T-helper 2 cell treated with Interferon-gamma antibody and Interleukin-4, amounts not matched to agents 100 ng/mL and 5 ng/mL, for 36 hours (primary cell): ENCODE results near the gene TMEM247. TPM values are rescaled to one million over a fixed set of nuclear protein-coding genes. Genes with fewer than 3 reads are reported as not detected.
"Not testable (repeated sequence)": the region's sequence is repeated elsewhere in the genome, so short reads cannot be mapped to it uniquely, and the experiment has no call there.

ENCODE experiments used
- intact Hi-C: fragments of 100-400 bp; cut with micrococcal nuclease; formaldehyde crosslinking; loops from one replicate; pipeline ENCODE4 v1.15.1; 2023
- total RNA-seq: library from RNA; stranded (reverse); gene quantifications from 2 replicates; pipeline ENCODE4 v1.2.3, GENCODE V29; 2022

TMEM247 gene
- total RNA-seq, 1 donor from 2014 or later = not detected

DNA sequence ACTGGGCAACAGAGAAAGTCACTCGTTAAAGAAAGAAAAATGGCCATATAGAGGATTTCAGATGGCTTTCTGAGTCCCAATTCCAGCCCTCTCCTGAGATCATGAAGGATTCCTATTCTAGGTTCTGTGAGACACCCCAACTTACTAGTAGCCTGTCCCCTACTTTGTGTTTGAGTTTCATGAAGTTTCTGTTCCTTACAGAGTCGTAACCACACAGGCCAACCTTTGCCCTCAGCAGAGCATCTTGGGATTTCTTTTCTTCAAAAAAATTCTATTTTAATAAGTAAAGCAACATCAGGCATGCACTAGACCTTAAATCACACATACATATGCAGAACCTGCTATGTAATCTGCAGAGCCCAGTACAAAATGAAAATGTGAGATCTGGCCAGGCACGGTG lies 30.4 kb downstream of the TMEM247 start:
- intact Hi-C loops = no loop called here

DNA sequence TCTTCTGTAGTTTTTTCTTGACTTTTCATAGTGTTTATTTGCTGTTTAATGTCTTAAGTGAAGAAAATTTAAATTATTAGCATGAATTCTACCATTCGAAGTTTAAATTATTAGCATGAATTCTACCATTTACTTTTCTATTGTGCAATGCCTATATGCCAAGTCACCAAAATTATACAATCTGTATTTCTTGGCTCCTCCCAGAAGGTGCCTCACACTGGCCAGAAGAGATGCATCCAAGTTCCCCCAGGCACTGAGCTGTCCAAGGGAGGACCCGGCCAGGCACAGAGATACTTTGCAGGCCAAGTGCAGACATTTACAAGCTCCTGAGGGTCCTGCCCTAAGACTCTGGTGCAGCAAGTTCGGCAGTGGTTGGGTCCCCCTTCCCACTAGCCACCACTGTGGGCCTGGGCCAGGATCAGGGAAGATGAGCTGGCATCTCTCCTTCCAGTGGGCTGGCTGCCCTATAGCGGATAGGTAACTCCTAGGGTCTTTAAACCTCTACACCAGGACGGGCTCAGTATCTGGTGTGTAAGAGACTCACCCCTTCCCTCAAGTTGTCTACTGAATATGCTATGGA lies 31.3 kb downstream of the TMEM247 start:
- intact Hi-C loops = no loop called here

DNA sequence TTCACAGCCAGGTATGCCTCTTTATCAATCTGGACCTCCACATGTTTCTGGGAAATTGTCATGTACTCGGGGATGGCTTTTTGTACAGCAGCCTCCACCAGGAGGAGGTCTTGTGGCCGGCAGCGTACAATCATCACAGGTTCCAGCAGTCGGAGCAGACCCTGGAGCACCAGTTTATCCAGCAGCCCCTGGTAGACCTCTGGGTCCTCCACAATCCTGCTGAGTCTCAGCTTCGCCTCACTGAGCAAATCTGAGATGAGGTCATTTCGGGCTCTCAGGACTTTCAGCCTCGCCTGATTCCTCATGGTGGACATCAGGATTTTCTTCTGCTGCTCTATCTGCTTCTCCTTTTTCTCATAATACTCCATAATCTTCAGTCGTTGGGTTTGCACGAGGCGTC lies 32.8 kb downstream of the TMEM247 start:
- intact Hi-C loops = no loop called here

DNA sequence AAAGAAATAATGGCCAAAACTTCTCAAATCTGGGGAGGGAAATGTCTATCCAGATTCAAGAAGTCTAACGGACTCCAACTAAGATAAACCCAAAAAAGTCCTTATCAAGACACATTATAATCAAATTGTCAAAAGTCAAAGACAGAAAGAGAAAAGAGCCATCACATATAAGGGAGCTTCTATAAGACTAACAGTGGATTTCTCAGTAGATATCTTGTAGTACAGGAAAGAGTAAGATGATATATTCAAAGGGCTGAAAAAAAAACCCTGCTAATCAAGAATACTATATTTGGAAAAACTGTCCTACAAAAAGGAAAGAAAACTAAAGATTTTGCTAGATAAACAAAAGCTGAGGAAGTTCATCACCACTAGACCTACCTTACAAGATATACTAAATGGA lies 35.4 kb downstream of the TMEM247 start:
- intact Hi-C loops = no loop called here

DNA sequence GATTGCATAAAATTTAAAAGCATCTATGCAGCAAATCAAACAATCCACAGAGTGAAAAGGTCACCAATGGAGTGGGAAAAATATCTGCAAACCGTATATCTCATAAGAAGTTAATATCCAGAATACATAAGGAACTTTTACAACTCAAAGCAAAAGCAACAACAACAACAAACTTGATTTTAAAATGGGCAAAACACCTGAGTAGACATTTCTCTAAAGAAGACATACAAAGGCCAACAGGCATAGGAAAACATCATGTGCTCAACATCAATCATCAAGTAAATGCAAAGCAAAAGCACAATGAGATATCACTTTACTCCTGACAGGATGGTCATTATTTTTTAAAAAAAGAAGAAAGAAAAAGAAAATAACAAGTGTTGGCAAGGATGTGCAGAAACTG lies 38.1 kb downstream of the TMEM247 start:
- intact Hi-C loops = no loop called here

DNA sequence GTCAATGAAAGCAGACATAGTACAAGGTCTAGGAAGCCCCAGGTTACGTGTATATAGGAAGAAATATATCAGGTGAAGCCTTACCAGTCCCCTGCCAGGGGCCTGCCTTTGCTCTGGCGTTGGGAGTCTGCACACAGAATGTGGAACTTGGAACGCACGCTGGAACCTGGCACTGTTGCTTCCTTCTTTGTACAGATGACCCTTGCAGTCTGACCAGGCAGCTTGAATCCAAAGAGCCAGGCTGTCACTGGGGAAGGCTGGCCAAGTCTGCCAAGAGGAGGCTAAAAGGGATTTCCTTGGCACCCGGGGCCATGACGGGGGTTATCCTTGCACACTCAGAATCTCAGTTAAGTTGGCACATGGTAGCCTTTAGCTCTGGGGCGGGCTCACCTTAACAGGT lies 39.5 kb downstream of the TMEM247 start:
- intact Hi-C loops = no loop called here

DNA sequence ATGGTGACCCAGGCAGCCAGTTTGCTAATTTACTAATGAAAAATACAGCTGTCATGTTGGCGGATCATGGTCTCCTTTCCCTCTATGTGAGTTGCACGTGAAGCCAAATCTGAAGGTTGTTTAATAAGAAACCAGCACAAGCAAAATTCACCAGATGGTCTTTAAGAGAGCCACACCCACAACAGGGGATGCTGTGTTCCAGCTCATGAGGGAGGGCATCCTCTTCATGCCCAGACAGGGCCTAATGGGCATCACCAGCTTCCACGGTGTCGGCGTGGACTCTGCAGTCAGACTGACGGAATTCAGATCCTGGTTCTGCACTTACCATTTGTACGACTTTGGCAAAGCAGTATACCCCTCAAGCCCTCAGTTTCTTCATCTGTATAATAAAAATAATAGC lies 39.9 kb downstream of the TMEM247 start:
- intact Hi-C loops = no loop called here

DNA sequence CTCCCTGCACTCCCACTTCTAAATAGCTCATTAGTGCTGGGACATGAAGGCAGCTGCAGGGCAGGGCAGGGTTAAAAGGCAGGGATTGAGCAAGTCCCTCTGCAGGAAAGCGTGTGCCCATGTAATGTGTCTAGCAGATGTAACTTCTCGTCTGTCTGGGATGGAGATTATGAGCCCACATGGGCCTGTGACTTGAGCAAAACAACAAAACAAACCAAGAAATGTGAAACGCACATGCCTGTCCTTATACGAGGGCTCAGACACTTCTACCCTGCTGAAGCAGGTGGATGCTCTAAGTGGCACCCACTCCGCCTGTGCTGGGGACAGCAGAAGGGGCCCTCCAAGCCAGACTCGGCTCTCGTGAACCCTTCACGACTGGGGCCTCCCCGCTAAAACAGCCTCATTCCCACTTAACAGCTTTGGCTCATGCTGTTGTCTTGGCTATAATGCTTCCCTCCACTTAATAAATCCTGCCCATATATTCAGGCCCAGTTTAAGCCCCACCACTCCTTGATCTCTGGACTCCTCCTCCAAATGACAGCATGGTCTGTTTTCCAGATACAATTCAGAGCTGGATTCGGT lies 40.9 kb downstream of the TMEM247 start:
- intact Hi-C loops = no loop called here

DNA sequence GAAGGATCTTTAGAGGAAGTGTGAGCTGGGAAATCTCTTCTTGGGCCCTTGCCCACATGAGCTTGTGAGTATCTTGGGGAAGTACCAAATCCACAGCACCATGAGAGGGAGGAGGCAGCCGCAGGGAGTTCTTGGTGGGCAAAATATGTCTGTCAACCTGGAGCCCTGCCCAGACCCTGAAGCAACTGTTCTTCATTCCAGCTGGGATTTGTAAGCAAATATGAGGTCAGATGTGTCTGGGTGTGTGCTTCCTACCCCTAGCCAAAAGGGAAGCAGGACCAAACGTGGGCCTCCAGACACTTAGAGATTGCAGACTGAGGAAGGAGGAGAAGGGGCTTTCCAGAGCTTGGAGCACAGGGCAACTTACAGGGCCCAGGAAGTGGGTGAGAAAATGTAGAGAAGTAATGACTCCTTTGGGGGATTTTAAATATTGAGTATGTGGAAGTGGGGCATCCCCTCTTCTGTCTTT lies 41.9 kb downstream of the TMEM247 start:
- intact Hi-C loops = no loop called here

DNA sequence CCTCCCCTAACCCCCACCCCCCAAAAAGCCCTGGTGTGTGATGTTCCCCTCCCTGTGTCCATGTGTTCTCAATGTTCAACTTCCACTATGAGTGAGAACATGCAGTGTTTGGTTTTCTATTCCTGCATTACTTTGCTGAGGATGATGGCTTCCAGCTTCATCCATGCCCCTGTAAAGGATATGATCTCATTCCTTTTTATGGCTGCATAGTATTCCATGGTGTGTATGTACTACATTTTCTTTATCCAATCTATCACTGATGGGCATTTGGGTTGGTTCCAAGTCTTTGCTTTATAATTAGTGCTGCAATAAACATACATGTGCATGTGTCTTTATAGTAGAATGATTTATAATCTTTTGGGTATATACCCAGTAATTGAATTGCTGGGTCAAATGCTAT lies 43.0 kb downstream of the TMEM247 start:
- intact Hi-C loops = not testable (repeated sequence)

DNA sequence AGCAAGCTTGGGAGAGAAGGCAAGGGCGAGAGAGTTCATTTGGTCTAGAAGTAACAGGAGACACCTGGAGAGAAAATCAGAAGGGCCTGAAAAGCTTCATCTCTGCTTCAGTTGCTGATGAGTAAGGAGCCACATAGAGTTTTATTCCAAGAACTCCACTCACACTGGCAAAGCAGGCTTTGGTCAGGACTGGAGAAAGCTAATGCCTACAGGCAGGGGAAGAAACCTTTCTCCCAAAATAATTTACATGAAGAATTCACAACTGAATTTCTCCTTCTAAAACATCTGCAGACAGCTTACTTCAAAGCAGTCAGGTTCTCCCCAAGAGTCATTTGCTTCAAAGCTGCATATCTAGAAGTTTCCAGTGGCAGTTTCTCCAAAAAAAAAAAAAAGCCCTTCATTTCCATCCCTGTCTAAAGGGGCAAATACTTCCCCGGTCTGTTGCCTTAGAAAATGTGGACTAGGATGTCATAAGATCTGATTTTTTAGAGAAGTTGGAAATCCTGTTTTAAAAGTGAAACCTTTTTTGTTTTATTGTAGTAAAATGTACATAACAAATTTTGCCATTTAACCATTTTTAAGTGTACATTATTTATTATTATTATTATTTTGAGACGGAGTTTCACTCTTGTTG lies 46.3 kb downstream of the TMEM247 start:
- intact Hi-C loops = no loop called here

DNA sequence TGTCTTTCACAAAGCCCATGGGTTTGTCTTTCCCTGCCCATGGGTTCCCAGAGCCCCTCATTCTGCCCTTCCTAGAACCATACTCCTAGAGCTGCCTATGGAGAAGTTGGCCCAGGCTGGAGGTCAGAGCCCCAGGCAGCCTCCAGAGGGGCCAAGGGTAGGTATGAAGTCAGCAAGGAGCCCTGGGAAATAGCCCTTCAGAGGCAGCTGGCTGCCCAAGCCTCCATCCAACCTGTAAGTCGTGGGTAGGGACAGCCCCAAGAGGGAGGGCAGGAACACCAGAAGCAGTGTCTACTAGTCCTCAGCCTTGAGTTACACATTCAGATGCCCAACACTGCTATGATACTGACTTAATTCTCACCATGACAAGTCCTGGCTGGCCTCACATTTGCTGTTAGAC lies 49.5 kb downstream of the TMEM247 start:
- intact Hi-C loops = no loop called here

DNA sequence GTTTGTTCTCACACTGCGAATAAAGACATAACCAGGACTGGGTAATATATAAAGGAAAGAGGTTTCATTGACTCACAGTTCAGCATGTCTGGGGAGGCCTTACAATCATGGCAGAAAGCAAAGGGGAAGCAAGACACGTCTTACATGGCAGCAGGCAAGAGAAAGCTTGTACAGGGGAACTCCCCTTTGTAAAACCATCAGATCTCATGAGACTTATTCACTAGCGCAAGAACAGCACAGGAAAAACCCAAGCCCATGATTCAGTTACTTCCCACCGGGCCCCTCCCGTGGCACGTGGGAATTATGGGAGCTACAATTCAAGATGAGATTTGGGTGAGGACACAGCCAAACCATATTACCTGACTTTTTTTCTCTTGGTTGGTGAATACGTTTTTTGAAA lies 51.3 kb downstream of the TMEM247 start:
- intact Hi-C loops = no loop called here

DNA sequence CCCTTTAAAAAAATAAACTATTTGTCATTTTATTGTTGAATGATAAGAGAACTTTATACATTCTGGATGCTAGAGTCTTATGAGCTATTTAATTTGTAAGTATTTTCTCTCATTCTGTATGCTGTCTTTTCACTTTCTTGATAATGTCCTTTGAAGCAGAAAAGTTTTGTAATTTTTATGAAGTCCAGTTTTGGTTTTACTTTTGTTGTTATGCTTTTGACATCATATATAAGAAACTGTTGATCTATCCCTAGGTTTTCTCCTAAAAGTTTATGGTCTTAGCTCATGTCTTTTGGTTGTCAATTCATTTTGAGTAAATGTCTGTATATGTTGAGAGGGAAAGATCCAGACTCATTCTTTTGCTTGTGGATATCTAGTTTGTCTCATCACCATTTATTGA lies 52.5 kb downstream of the TMEM247 start:
- intact Hi-C loops = no loop called here

Other genes starting within 250 kb of the TMEM247 start
- gene EPAS1, start 182.2 kb upstream of the TMEM247 start, total RNA-seq = 21.1 and 28.2 TPM in 2 replicates
- gene RHOQ, start 62.9 kb downstream of the TMEM247 start, total RNA-seq = 9.6 and 10.0 TPM in 2 replicates
- gene ATP6V1E2, start 63.0 kb downstream of the TMEM247 start, total RNA-seq = 6.8 and 7.3 TPM in 2 replicates
- 21.0 and 22.0 TPM in 2 replicates for gene PIGF, start 137.5 kb downstream of the TMEM247 start, total RNA-seq
- gene CRIPT, start 137.7 kb downstream of the TMEM247 start, total RNA-seq = 9.2 and 10.9 TPM in 2 replicates
- gene SOCS5, start 219.7 kb downstream of the TMEM247 start, total RNA-seq = 5.9 and 6.2 TPM in 2 replicates